HG03045 (cell line): ENCODE measurements around the gene PARM1.

Experiments
- ATAC-seq: cut with Tn5 transposase; IDR thresholded peaks from one replicate; pipeline ENCODE4 v1.9.1; 2021; ENCODE audit warnings: mild to moderate bottlenecking, moderate library complexity; ENCODE audit not compliant: unreplicated experiment

Gene PARM1

GRCh38 chr4:75028196-75028854, 95.4 kb downstream of the PARM1 start:
- no peak for ATAC-seq

GRCh38 chr4:75030028-75030427, 97.1 kb downstream of the PARM1 start:
- no peak for ATAC-seq

- ATAC-seq = no peak
These were observed 97.8 kb downstream of the PARM1 start for GRCh38 chr4:75030649-75031235.

- ATAC-seq = no peak
These were observed 98.9 kb downstream of the PARM1 start for GRCh38 chr4:75031775-75032174.

- no peak for ATAC-seq
These were observed 101.6 kb downstream of the PARM1 start for GRCh38 chr4:75034523-75034922.

- no peak for ATAC-seq
These were observed 102.4 kb downstream of the PARM1 start for GRCh38 chr4:75035321-75035720.

- no peak for ATAC-seq
These were observed 103.3 kb downstream of the PARM1 start for GRCh38 chr4:75036046-75036830.

- ATAC-seq = no peak
These were observed 104.3 kb downstream of the PARM1 start for GRCh38 chr4:75037252-75037651.

- ATAC-seq = no peak
These were observed 105.5 kb downstream of the PARM1 start for GRCh38 chr4:75038376-75038775.

- no peak for ATAC-seq
These were observed 107.8 kb downstream of the PARM1 start for GRCh38 chr4:75040703-75041102.

- no peak for ATAC-seq
These were observed 109.8 kb downstream of the PARM1 start for GRCh38 chr4:75042601-75043208.

GRCh38 chr4:75046226-75046625, 113.3 kb downstream of the PARM1 start:
- no peak for ATAC-seq

- no peak for ATAC-seq
These were observed 113.7 kb downstream of the PARM1 start for GRCh38 chr4:75046641-75047040.

- ATAC-seq = no peak
These were observed 115.4 kb downstream of the PARM1 start for GRCh38 chr4:75048208-75048879.

GRCh38 chr4:75051431-75051830, 118.5 kb downstream of the PARM1 start:
- no peak for ATAC-seq

- ATAC-seq = no peak
These were observed 120.4 kb downstream of the PARM1 start for GRCh38 chr4:75053352-75053751.

- no peak for ATAC-seq
These were observed 121.2 kb downstream of the PARM1 start for GRCh38 chr4:75054078-75054477.

GRCh38 chr4:75056277-75056676, 123.4 kb downstream of the PARM1 start:
- no peak for ATAC-seq

- no peak for ATAC-seq
These were observed 124.5 kb downstream of the PARM1 start for GRCh38 chr4:75057369-75057768.

GRCh38 chr4:75058486-75058885, 125.6 kb downstream of the PARM1 start:
- no peak for ATAC-seq

- ATAC-seq = no peak
These were observed 130.5 kb downstream of the PARM1 start for GRCh38 chr4:75063433-75063832.
